GM12873 (cell line): Measurements from ENCODE around the gene DACH1.

ENCODE experiments used
- CTCF ChIP-seq: IDR thresholded peaks from 2 replicates; pipeline ENCODE4 v1.5.1; 2012; ENCODE audit warnings: low read depth, mild to moderate bottlenecking, moderate library complexity, low read length, control low read depth; ENCODE audit not compliant: insufficient read depth; ENCODE audit errors: missing control alignments

The DACH1 gene

GRCh38 chr13:71873418-71874247 is 6.6 kb upstream of the DACH1 start:
- no peak for TF ChIP-seq CTCF

GRCh38 chr13:71871844-71872243 is 4.8 kb upstream of the DACH1 start:
- no peak for TF ChIP-seq CTCF

- no peak for TF ChIP-seq CTCF
Measured at GRCh38 chr13:71871176-71871754, 4.3 kb upstream of the DACH1 start.

GRCh38 chr13:71870100-71870499 is 3.1 kb upstream of the DACH1 start:
- TF ChIP-seq CTCF = no peak

DNA sequence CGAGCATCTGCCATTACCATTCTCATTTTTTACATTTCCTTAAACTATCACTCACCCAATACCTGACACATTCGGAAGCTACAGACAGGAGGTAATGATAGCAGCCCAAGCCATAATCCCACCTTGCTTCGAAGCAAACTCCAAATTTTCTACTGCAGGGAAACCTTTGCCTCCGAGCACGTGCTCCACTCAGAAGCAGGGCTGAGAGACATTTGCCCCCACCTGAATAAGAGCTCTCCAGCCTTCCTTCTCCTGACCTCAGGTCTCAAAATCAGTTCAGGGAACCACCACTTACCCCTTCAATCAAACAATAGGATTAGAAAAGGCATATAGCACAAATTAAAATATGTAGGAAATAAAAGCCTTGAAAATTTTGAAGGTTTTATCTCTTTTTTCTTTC is 2.3 kb upstream of the DACH1 start:
- no peak for TF ChIP-seq CTCF

DNA sequence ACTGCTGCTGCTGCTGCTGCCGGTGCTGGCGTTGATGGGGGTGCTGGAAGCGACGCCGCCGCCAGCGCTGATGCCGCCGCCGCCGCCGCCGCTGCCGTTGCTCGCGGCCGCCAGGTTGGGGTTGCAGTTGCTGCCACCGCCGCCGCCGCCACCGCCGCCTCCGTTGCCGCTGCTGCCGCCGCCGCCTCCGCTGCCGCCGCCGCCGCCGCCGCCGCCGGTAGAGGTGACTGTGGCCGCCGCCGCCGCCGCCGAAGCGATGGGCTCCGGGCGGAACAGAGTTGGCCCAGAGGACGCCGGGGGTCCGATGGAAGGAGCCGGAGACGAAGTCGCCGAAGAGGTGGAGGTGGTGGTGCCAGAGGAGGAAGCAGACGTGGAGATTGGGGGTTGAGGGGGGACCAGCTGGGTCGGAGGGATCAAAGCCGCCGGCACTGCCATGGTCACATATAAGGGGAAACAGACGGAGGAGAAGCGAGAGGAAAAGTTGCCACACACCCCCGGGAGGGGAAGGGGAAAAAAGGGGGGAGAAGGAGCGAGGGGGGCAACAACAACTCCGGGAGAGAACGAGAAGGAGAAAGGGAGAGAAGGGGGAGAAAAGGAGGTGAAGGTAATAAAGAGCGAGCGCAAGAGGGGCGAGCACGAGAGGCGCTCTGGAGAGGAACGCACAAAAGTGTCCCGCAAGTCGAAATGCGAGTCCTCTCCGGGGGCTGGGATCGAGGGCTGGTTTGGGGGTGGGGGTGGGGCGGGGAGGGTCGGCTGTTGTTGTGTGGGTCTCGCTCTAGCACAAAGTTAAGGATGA is 471 bp downstream of the DACH1 start:
- TF ChIP-seq CTCF = no peak

- TF ChIP-seq CTCF = no peak
Measured at GRCh38 chr13:71865874-71866334, 1.1 kb downstream of the DACH1 start.
